Body of pancreas (tissue), 4 donors: ENCODE data around the gene PHC3.

Experiments
- POLR2A ChIP-seq, 3 donors: fragments of 450-650 bp; IDR thresholded peaks; one replicate each; pipeline ENCODE4 v1.6.1; 2016; ENCODE audit warnings: antibody characterized with exemption in 3 of 3, mild to moderate bottlenecking in 2 of 3
- TF ChIP-seq, protein P1 (sequence below), 7 experiments: fragments of 450-650 bp in 4 of 7; fragments of 200-600 bp in 3 of 7; sonication (generic) in 3 of 7; IDR thresholded peaks; one replicate each; pipeline ENCODE4 v1.5.1; 2016 to 2019; ENCODE audit warnings: antibody characterized with exemption in 7 of 7

DNA sequence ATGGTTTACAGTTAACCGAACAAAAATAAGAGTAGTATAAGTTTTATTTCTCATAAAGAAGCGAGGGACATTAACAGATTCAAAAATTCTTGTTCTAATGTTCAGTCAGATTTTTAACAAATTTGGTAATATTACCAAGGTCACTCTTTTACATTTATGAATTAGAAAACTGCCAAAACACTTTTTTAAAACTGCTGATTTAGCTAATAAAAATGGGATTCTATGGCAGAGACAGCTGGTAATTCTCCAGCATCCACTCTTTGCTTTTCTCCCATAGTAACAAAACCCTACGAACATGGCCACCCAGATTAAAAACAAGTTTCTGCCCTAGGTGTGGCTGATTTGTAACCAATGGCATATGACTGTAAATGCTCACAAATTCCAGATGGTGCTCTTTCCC, 72.6 kb downstream of the PHC3 start:
- TF ChIP-seq, protein P1, sequence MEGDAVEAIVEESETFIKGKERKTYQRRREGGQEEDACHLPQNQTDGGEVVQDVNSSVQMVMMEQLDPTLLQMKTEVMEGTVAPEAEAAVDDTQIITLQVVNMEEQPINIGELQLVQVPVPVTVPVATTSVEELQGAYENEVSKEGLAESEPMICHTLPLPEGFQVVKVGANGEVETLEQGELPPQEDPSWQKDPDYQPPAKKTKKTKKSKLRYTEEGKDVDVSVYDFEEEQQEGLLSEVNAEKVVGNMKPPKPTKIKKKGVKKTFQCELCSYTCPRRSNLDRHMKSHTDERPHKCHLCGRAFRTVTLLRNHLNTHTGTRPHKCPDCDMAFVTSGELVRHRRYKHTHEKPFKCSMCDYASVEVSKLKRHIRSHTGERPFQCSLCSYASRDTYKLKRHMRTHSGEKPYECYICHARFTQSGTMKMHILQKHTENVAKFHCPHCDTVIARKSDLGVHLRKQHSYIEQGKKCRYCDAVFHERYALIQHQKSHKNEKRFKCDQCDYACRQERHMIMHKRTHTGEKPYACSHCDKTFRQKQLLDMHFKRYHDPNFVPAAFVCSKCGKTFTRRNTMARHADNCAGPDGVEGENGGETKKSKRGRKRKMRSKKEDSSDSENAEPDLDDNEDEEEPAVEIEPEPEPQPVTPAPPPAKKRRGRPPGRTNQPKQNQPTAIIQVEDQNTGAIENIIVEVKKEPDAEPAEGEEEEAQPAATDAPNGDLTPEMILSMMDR (IDR thresholded peaks at IDR 0.05), result no peak
- no peak for TF ChIP-seq POLR2A (IDR thresholded peaks at IDR 0.05)
